HepG2 (cell line): Measurements from ENCODE around the gene NSUN2.

Experiments
- ATF3 ChIP-seq: sonication (generic); formaldehyde crosslinking; IDR thresholded peaks from 2 replicates; pipeline ENCODE4 v1.4.0; 2020; ENCODE audit warnings: missing genetic modification reagents
- EZH2 ChIP-seq: conservative IDR thresholded peaks from 2 replicates; pipeline ENCODE4 v1.6.1; 2012; ENCODE audit warnings: mild to moderate bottlenecking, low read depth, low read length, moderate library complexity
- JUN ChIP-seq: sonication (generic); formaldehyde crosslinking; IDR thresholded peaks from 2 replicates; pipeline ENCODE4 v1.4.0; 2020; ENCODE audit warnings: mild to moderate bottlenecking, missing genetic modification reagents
- MYC ChIP-seq: sonication (generic); formaldehyde crosslinking; IDR thresholded peaks from 2 replicates; pipeline ENCODE4 v1.9.0; 2021; ENCODE audit warnings: missing genetic modification reagents, borderline replicate concordance
- PHF8 ChIP-seq: sonication (generic); formaldehyde crosslinking; IDR thresholded peaks from 2 replicates; pipeline ENCODE4 v1.5.0; 2020; ENCODE audit warnings: missing genetic modification reagents
- POLR2AphosphoS5 ChIP-seq: IDR thresholded peaks from 2 replicates; pipeline ENCODE4 v1.6.1; 2012; ENCODE audit warnings: low read depth, low read length
- PRDM10 ChIP-seq: sonication (generic); formaldehyde crosslinking; IDR thresholded peaks from 2 replicates; pipeline ENCODE4 v1.4.0; 2020; ENCODE audit warnings: low read depth, missing genetic modification reagents
- RAD21 ChIP-seq: fragments of 450-650 bp; formaldehyde crosslinking; IDR thresholded peaks from 2 replicates; pipeline ENCODE4 v1.5.0; 2020; ENCODE audit warnings: mild to moderate bottlenecking
- RNF2 ChIP-seq: fragments of 450-650 bp; conservative IDR thresholded peaks from 2 replicates; pipeline ENCODE4 v1.6.1; 2016; ENCODE audit warnings: low read depth
- ZFP1 ChIP-seq: IDR thresholded peaks from 2 replicates; pipeline ENCODE4 v1.6.1; 2016
- ZSCAN5A ChIP-seq: sonication (generic); formaldehyde crosslinking; IDR thresholded peaks from 2 replicates; pipeline ENCODE4 v1.8.0; 2022; ENCODE audit warnings: mild to moderate bottlenecking, missing genetic modification reagents, borderline replicate concordance
- TF ChIP-seq, protein P1 (sequence below): IDR thresholded peaks from 2 replicates; pipeline ENCODE4 v1.6.1; 2012; ENCODE audit warnings: low read depth, low read length, improper control_type of control experiment
- TF ChIP-seq, protein P2 (sequence below): sonication (generic); formaldehyde crosslinking; conservative IDR thresholded peaks from 2 replicates; pipeline ENCODE4 v1.4.0; 2020; ENCODE audit warnings: missing genetic modification reagents

GRCh38 chr5:6604341-6604740 is 28.5 kb downstream of the NSUN2 start:
- TF ChIP-seq, protein P1, sequence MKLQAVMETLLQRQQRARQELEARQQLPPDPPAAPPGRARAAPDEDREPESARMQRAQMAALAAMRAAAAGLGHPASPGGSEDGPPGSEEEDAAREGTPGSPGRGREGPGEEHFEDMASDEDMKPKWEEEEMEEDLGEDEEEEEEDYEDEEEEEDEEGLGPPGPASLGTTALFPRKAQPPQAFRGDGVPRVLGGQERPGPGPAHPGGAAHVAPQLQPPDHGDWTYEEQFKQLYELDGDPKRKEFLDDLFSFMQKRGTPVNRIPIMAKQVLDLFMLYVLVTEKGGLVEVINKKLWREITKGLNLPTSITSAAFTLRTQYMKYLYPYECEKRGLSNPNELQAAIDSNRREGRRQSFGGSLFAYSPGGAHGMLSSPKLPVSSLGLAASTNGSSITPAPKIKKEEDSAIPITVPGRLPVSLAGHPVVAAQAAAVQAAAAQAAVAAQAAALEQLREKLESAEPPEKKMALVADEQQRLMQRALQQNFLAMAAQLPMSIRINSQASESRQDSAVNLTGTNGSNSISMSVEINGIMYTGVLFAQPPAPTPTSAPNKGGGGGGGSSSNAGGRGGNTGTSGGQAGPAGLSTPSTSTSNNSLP = no peak
- no peak for TF ChIP-seq JUN (CRISPR knock-in tag)
- no peak for TF ChIP-seq ZSCAN5A
- TF ChIP-seq ATF3 (CRISPR knock-in tag) = no peak
- no peak for TF ChIP-seq POLR2AphosphoS5
- TF ChIP-seq PRDM10 (CRISPR knock-in tag) = no peak
- TF ChIP-seq RAD21 (CRISPR knock-in tag) = no peak
- TF ChIP-seq PHF8 (CRISPR knock-in tag) = no peak
- no peak for TF ChIP-seq EZH2
- TF ChIP-seq, protein P2, sequence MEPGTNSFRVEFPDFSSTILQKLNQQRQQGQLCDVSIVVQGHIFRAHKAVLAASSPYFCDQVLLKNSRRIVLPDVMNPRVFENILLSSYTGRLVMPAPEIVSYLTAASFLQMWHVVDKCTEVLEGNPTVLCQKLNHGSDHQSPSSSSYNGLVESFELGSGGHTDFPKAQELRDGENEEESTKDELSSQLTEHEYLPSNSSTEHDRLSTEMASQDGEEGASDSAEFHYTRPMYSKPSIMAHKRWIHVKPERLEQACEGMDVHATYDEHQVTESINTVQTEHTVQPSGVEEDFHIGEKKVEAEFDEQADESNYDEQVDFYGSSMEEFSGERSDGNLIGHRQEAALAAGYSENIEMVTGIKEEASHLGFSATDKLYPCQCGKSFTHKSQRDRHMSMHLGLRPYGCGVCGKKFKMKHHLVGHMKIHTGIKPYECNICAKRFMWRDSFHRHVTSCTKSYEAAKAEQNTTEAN = no peak
- no peak for TF ChIP-seq MYC (CRISPR knock-in tag)
- no peak for TF ChIP-seq ZFP1
- no peak for TF ChIP-seq RNF2
